CD14-positive monocyte (primary cell): ENCODE data around the gene HTR7. TPM values are rescaled to one million over a fixed set of nuclear protein-coding genes. Genes with fewer than 3 reads are reported as not detected.

Experiments used
- DNase-seq, 3 donors: peaks; one replicate each; pipeline ENCODE4 v3.0.0-alpha.2; 2011 to 2022
- H2AFZ ChIP-seq: 2 replicates; pipeline ENCODE4 v1.6.0; 2012; ENCODE audit warnings: mild to moderate bottlenecking, low read depth, low read length, inconsistent platforms; ENCODE audit not compliant: insufficient read depth, poor library complexity, severe bottlenecking
- H3K27ac ChIP-seq, 2 donors: 1 replicate in 1 of 2; 2 replicates in 1 of 2; pipeline ENCODE4 v1.5.1; 2012 to 2013; ENCODE audit warnings: low read length in 2 of 2, control low read depth in 1 of 2, inconsistent platforms in 1 of 2, low read depth in 1 of 2, mild to moderate bottlenecking in 1 of 2
- H3K27me3 ChIP-seq, 2 donors: one replicate each; pipeline versions ENCODE4 v1.6.0 to v1.6.1; 2011 to 2013; ENCODE audit warnings: low read length in 2 of 2; ENCODE audit not compliant: control insufficient read depth in 2 of 2, insufficient read depth in 2 of 2
- H3K36me3 ChIP-seq, 2 donors: replicated peaks in 1 of 2; 1 replicate in 1 of 2; 2 replicates in 1 of 2; pipeline versions ENCODE4 v1.5.1 to v1.6.1; 2012 to 2013; ENCODE audit warnings: low read length in 2 of 2, control low read depth in 1 of 2, inconsistent platforms in 1 of 2, mild to moderate bottlenecking in 1 of 2; ENCODE audit not compliant: insufficient read depth in 2 of 2, control insufficient read depth in 1 of 2
- H3K4me1 ChIP-seq, 2 donors: 1 replicate in 1 of 2; 2 replicates in 1 of 2; pipeline versions ENCODE4 v1.5.1 to v1.6.1; 2012 to 2013; ENCODE audit warnings: low read length in 2 of 2, control low read depth in 1 of 2, inconsistent platforms in 1 of 2, mild to moderate bottlenecking in 1 of 2, moderate library complexity in 1 of 2; ENCODE audit not compliant: insufficient read depth in 2 of 2, control insufficient read depth in 1 of 2
- H3K4me2 ChIP-seq: replicated peaks from 2 replicates; pipeline ENCODE3; 2012; ENCODE audit warnings: low read length, moderate library complexity, mild to moderate bottlenecking; ENCODE audit not compliant: poor library complexity, severe bottlenecking; ENCODE audit errors: extremely low read depth
- H3K4me3 ChIP-seq, 3 experiments: fragments of 200-600 bp in 1 of 3; sonication (generic) in 1 of 3; replicated peaks in 1 of 3; 1 replicate in 2 of 3; 2 replicates in 1 of 3; pipeline ENCODE4 v1.5.1; 2011 to 2013; ENCODE audit warnings: low read length in 3 of 3, mild to moderate bottlenecking in 3 of 3, control low read depth in 2 of 3, low read depth in 2 of 3, inconsistent platforms in 1 of 3, moderate library complexity in 1 of 3
- H3K79me2 ChIP-seq: 2 replicates; pipeline ENCODE4 v1.6.0; 2012; ENCODE audit warnings: mild to moderate bottlenecking, control low read depth, inconsistent platforms, low read length, moderate library complexity; ENCODE audit not compliant: insufficient read depth
- H3K9ac ChIP-seq: 2 replicates; pipeline ENCODE4 v1.6.0; 2017; ENCODE audit warnings: low read length, mild to moderate bottlenecking; ENCODE audit not compliant: insufficient read depth, poor library complexity, severe bottlenecking
- H3K9me3 ChIP-seq, 2 donors: replicated peaks in 1 of 2; 1 replicate in 1 of 2; 2 replicates in 1 of 2; pipeline versions ENCODE4 v1.5.1 to v1.6.1; 2012 to 2013; ENCODE audit warnings: low read length in 2 of 2, control low read depth in 1 of 2; ENCODE audit not compliant: control insufficient read depth in 1 of 2, insufficient read depth in 1 of 2
- H4K20me1 ChIP-seq: 2 replicates; pipeline ENCODE4 v1.6.0; 2012; ENCODE audit warnings: mild to moderate bottlenecking, low read length, control low read depth, moderate library complexity; ENCODE audit not compliant: insufficient read depth
- H3K27ac Mint-ChIP-seq, 7 donors: one replicate each; pipeline ENCODE4 v1.8.0; 2020; ENCODE audit warnings: mild to moderate bottlenecking in 7 of 7, mixed read lengths in 7 of 7, moderate library complexity in 6 of 7, inconsistent platforms in 2 of 7
- H3K27me3 Mint-ChIP-seq, 3 donors: one replicate each; pipeline ENCODE4 v1.8.0; 2021 to 2022; ENCODE audit warnings: low read depth in 3 of 3, mild to moderate bottlenecking in 3 of 3, mixed read lengths in 3 of 3, moderate library complexity in 3 of 3, inconsistent platforms in 1 of 3
- H3K36me3 Mint-ChIP-seq, 2 donors: one replicate each; pipeline ENCODE4 v1.8.0; 2020; ENCODE audit warnings: mixed read lengths in 2 of 2, inconsistent platforms in 1 of 2, mild to moderate bottlenecking in 1 of 2
- H3K4me1 Mint-ChIP-seq: one replicate; pipeline ENCODE4 v1.8.0; 2020; ENCODE audit warnings: mild to moderate bottlenecking, mixed read lengths
- H3K4me3 Mint-ChIP-seq, 2 donors: one replicate each; pipeline ENCODE4 v1.8.0; 2020; ENCODE audit warnings: mild to moderate bottlenecking in 2 of 2, mixed read lengths in 2 of 2, moderate library complexity in 1 of 2
- H3K9me3 Mint-ChIP-seq, 7 donors: one replicate each; pipeline ENCODE4 v1.8.0; 2020 to 2022; ENCODE audit warnings: mixed read lengths in 7 of 7, mild to moderate bottlenecking in 6 of 7, moderate library complexity in 6 of 7, inconsistent platforms in 2 of 7
- CTCF ChIP-seq: fragments of 200-600 bp; IDR thresholded peaks from one replicate; pipeline ENCODE4 v1.8.0; 2022; ENCODE audit warnings: antibody characterized with exemption, mild to moderate bottlenecking
- WGBS: methylation state at CpG from one replicate; pipeline ENCODE4 v1.1.5; 2013; ENCODE audit warnings: missing lambda C conversion rate; ENCODE audit not compliant: insufficient coverage; 5-methylcytosine and 5-hydroxymethylcytosine counted together
- intact Hi-C, 2 donors: fragments of 100-400 bp; cut with micrococcal nuclease; formaldehyde crosslinking; loops; one replicate each; pipeline versions ENCODE4 v1.15.0 to v1.15.1; 2023
- polyA plus RNA-seq, 3 donors: library from polyadenylated mRNA; depleted of rRNA in 1 of 3; unstranded in 2 of 3; stranded (reverse) in 1 of 3; fragments of 300-500 nt in 2 of 3; fragments of >200 nt in 1 of 3; fragmentation: Illumina TruSeq in 2 of 3; gene quantifications; 1 replicate in 2 of 3; 2 replicates in 1 of 3; pipeline ENCODE4 v1.2.3, GENCODE V29; 2012 to 2021

The HTR7 gene
- polyA plus RNA-seq, 3 donors = 0.95 to 1.6 (median 1.1) TPM

GRCh38 chr10:90889636-90890035 is 31.8 kb upstream of the HTR7 start:
- Histone ChIP-seq H3K4me3 (no peak overlapping the region), H3K27ac (no peak overlapping the region), H3K79me2 (no peaks in the 10 kb centered on the region), H3K4me2 (no peak overlapping the region), H3K27me3 (no peaks in the 10 kb centered on the region), H3K9ac (no peak overlapping the region), H4K20me1 (no peaks in the 10 kb centered on the region), H3K9me3 (no peaks in the 10 kb centered on the region), H3K36me3 (peaks cover 77 to 100% of the 10 kb centered on the region in 2 donors), H2AFZ (no peak overlapping the region), H3K4me1 (no peaks in the 10 kb centered on the region)
- Mint-ChIP-seq H3K36me3 (peaks cover 78 to 95% of the 10 kb centered on the region in 2 donors), H3K4me3 (no peak overlapping the region), H3K27ac (no peak overlapping the region), H3K4me1 (peaks cover 5% of the 10 kb centered on the region), H3K27me3 (no peaks in the 10 kb centered on the region), H3K9me3 (no peaks in the 10 kb centered on the region)
- intact Hi-C loops = no loop called here
- TF ChIP-seq CTCF = no peak
- no CpG with 5 or more reads among the region's 1 CpG for WGBS
- no peak for DNase-seq

- Histone ChIP-seq H3K9me3 (no peaks in the 10 kb centered on the region), H3K27me3 (no peaks in the 10 kb centered on the region), H3K4me3 (no peak overlapping the region), H3K9ac (no peak overlapping the region), H3K36me3 (peaks cover 74 to 100% of the 10 kb centered on the region in 2 donors), H4K20me1 (no peaks in the 10 kb centered on the region), H2AFZ (no peak overlapping the region), H3K4me2 (no peak overlapping the region), H3K27ac (no peak overlapping the region), H3K4me1 (no peaks in the 10 kb centered on the region), H3K79me2 (no peaks in the 10 kb centered on the region)
- no peaks in the 10 kb centered on the region for H3K27me3 Mint-ChIP-seq
- H3K4me1 Mint-ChIP-seq = peaks cover 5% of the 10 kb centered on the region
- no peak overlapping the region for H3K27ac Mint-ChIP-seq
- intact Hi-C loops = no loop called here
- WGBS = 100% methylated on average over 1 of the region's 6 CpGs
- no peak overlapping the region for H3K4me3 Mint-ChIP-seq
- H3K36me3 Mint-ChIP-seq = peaks cover 70 to 92% of the 10 kb centered on the region in 2 donors
- no peak for DNase-seq
- H3K9me3 Mint-ChIP-seq = no peaks in the 10 kb centered on the region
- TF ChIP-seq CTCF = no peak
These were observed 30.5 kb upstream of the HTR7 start for GRCh38 chr10:90888387-90888786.
